Panc1 (cell line): ENCODE measurements around the gene GSTT4. TPM values are rescaled to one million over a fixed set of nuclear protein-coding genes. Genes with fewer than 3 reads are reported as not detected.

ENCODE experiments used
- ATAC-seq: fragments of 200-7000 bp; cut with Tn5 transposase; 2 replicates; pipeline ENCODE4 v1.9.1; 2020; ENCODE audit warnings: mild to moderate bottlenecking, moderate library complexity
- BruUV-seq: library from RNA; stranded (reverse); fragments of 400-500 nt; replicated peaks from 2 replicates; lab custom pipeline; 2021; lab: Mats Ljungman, UMichigan
- CTCF ChIA-PET: fragments of 300-600 bp; sonication (Branson Sonifier 250); formaldehyde crosslinking; loops from one replicate; lab custom pipeline; 2022; ENCODE audit warnings: antibody characterized with exemption; lab: Charles Lee
- POLR2A ChIA-PET: fragments of 300-600 bp; sonication (Branson Sonifier 250); formaldehyde crosslinking; loops from one replicate; lab custom pipeline; 2022; ENCODE audit warnings: antibody characterized with exemption; lab: Charles Lee
- DNase-seq: peaks from one replicate; pipeline ENCODE4 v3.0.0-alpha.2; 2010; ENCODE audit warnings: low read depth, low spot score
- H3K27ac ChIP-seq: 2 replicates; pipeline ENCODE4 v1.5.1; 2011; ENCODE audit warnings: mild to moderate bottlenecking, low read length, inconsistent platforms
- H3K27me3 ChIP-seq: fragments of 200-500 bp; sonication (Bioruptor generic); 2 replicates; pipeline ENCODE4 v1.6.0; 2014; ENCODE audit warnings: low read length, inconsistent platforms; ENCODE audit not compliant: control insufficient read depth, insufficient read depth
- H3K36me3 ChIP-seq: fragments of 200-500 bp; sonication (Bioruptor generic); 2 replicates; pipeline ENCODE4 v1.5.1; 2014; ENCODE audit warnings: inconsistent platforms, mild to moderate bottlenecking, low read length, moderate library complexity; ENCODE audit not compliant: control insufficient read depth, insufficient read depth
- H3K4me1 ChIP-seq: 2 replicates; pipeline ENCODE4 v1.5.1; 2011; ENCODE audit warnings: inconsistent platforms, mild to moderate bottlenecking, low read length, moderate library complexity; ENCODE audit not compliant: control insufficient read depth, insufficient read depth
- H3K4me3 ChIP-seq, 2 experiments: 2 replicates each; pipeline ENCODE4 v1.5.1; 2011 to 2012; ENCODE audit warnings: low read depth in 2 of 2, low read length in 2 of 2, mild to moderate bottlenecking in 2 of 2, inconsistent platforms in 1 of 2, moderate library complexity in 1 of 2
- H3K9me3 ChIP-seq: fragments of 200-500 bp; sonication (Bioruptor generic); 2 replicates; pipeline ENCODE4 v1.5.1; 2014; ENCODE audit warnings: low read depth, mild to moderate bottlenecking, inconsistent platforms, low read length, moderate library complexity; ENCODE audit not compliant: control insufficient read depth, insufficient read depth
- CTCF ChIP-seq: fragments of 450-650 bp; IDR thresholded peaks from 2 replicates; pipeline ENCODE4 v1.5.1; 2017; ENCODE audit warnings: mild to moderate bottlenecking
- POLR2AphosphoS5 ChIP-seq: IDR thresholded peaks from 2 replicates; pipeline ENCODE4 v1.6.1; 2012; ENCODE audit warnings: mild to moderate bottlenecking, low read depth, low read length, moderate library complexity
- REST ChIP-seq, 2 experiments: IDR thresholded peaks; 2 replicates each; pipeline ENCODE4 v1.6.1; 2011 to 2012; ENCODE audit warnings: low read depth in 2 of 2, control low read depth in 1 of 2, low read length in 1 of 2, mild to moderate bottlenecking in 1 of 2, moderate library complexity in 1 of 2; ENCODE audit not compliant: insufficient read depth in 1 of 2
- SIN3A ChIP-seq: IDR thresholded peaks from 2 replicates; pipeline ENCODE4 v1.6.1; 2012; ENCODE audit warnings: low read depth, mild to moderate bottlenecking, low read length, moderate library complexity, borderline replicate concordance; ENCODE audit not compliant: insufficient read depth
- TCF7L2 ChIP-seq: IDR thresholded peaks from 2 replicates; pipeline ENCODE4 v1.6.1; 2011; ENCODE audit warnings: mild to moderate bottlenecking, low read depth, low read length, inconsistent platforms
- in situ Hi-C: cut with HindIII; loops from 2 replicates; pipeline ENCODE4 v1.10.0; 2016; ENCODE audit warnings: low sequenced_read_pairs, low pct_unique_long_range_greater_than_20kb
- intact Hi-C: fragments of 100-400 bp; cut with micrococcal nuclease; formaldehyde crosslinking; loops from one replicate; pipeline ENCODE4 v1.10.0; 2022; ENCODE audit not compliant: unreplicated experiment
- total RNA-seq: library from RNA; stranded (reverse); gene quantifications from one replicate; pipeline ENCODE4 v1.2.1, GENCODE V29; 2021; ENCODE audit not compliant: unreplicated experiment

Gene GSTT4
- total RNA-seq, 1 experiment from 2014 or later, result not detected

GRCh38 chr22:24007253-24008021 lies 2.2 kb upstream of the GSTT4 start:
- in situ Hi-C loops, result no loop called here
- ATAC-seq, result no peak
- no TSS peak for BruUV-seq
- Histone ChIP-seq H3K27me3 (no peaks in the 10 kb centered on the region), H3K4me1 (no peaks in the 10 kb centered on the region), H3K9me3 (no peaks in the 10 kb centered on the region), H3K4me3 (no peak overlapping the region), H3K27ac (no peak overlapping the region), H3K36me3 (no peaks in the 10 kb centered on the region)
- POLR2A ChIA-PET, result no interaction called here
- TF ChIP-seq SIN3A (no peak), REST (IDR thresholded peaks at IDR 0.05; ENCODE audit: insufficient read depth in 1 of 2, low read depth in 2 of 2, low read length in 1 of 2) (no peak), POLR2AphosphoS5 (no peak), CTCF (no peak), TCF7L2 (no peak)
- intact Hi-C loops, result no loop called here
- no peak for DNase-seq
- CTCF ChIA-PET, result interaction anchor here (0.7 kb wide), 1 partner anchor 146 kb away, joined by 3 read pairs; no protein-coding TSS in a partner anchor

- Histone ChIP-seq H3K4me1 (no peaks in the 10 kb centered on the region), H3K9me3 (no peaks in the 10 kb centered on the region), H3K27me3 (no peaks in the 10 kb centered on the region), H3K36me3 (no peaks in the 10 kb centered on the region), H3K4me3 (no peak overlapping the region), H3K27ac (no peak overlapping the region)
- no peak for DNase-seq
- TF ChIP-seq CTCF, result no peak
- no peak for TF ChIP-seq TCF7L2
- no peak for TF ChIP-seq REST (IDR thresholded peaks at IDR 0.05; ENCODE audit: insufficient read depth in 1 of 2, low read depth in 2 of 2, low read length in 1 of 2)
- no peak for TF ChIP-seq SIN3A
- ATAC-seq, result no peak
- BruUV-seq, result no TSS peak
- CTCF ChIA-PET, result no interaction called here
- POLR2A ChIA-PET, result interaction anchor here (0.6 kb wide), 1 partner anchor 118 kb away, joined by 10 read pairs; no protein-coding TSS in a partner anchor
- in situ Hi-C loops, result no loop called here
- intact Hi-C loops, result no loop called here
Observed at GRCh38 chr22:24006914-24007214, 1.6 kb upstream of the GSTT4 start.
